ENCODE results near the gene SLC6A17. TPM values are rescaled to one million over a fixed set of nuclear protein-coding genes. Genes with fewer than 3 reads are reported as not detected.

The SLC6A17 gene
- total RNA-seq, 1 donor from 2014 or later = not detected

DNA sequence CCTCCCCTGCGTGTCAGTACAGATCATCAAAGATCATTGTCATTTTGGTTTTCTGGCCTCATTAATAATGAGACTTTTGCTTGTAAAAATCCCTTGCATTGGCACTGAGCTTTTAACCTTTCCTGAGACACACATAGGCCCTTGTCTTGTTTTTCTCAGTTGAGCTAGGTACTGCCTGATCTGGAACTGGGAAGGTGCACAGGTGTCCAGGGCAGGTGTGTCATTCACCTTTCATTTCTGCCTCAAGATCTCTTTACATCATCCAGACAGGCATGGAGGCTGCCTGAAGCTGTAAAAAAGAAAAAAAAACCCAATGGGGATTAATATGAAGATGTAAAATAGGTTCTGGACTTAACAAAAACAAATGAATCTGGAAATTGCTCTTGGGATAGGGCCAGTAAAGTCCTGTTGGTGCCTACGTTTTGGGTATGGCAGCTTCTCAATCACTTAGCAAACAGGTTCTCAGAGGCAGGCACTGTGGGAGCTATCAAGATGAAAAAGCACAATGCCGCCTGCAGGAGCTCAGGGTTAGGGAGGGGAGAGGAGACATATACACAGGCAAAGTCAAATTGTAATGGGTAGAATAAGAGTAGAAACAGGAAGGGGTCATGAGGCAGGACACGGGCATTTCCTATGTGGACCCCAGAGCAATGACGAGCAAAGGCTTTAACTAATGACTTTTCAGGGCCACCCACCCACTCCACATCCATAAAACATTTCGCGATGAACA is 58.8 kb downstream of the SLC6A17 start:
- Histone ChIP-seq H3K36me3 (no peaks in the 10 kb centered on the region), H3K4me1 (peaks cover 40% of the 10 kb centered on the region), H3K4me3 (peak overlapping the region; percentile 82), H3K9me3 (no peaks in the 10 kb centered on the region), H3K27ac (peak overlapping the region; percentile 87), H3K27me3 (ENCODE audit: low read depth) (peaks cover 11% of the 10 kb centered on the region)
- DNase-seq (no peak), ATAC-seq (no peak)
- TF ChIP-seq, protein P1, sequence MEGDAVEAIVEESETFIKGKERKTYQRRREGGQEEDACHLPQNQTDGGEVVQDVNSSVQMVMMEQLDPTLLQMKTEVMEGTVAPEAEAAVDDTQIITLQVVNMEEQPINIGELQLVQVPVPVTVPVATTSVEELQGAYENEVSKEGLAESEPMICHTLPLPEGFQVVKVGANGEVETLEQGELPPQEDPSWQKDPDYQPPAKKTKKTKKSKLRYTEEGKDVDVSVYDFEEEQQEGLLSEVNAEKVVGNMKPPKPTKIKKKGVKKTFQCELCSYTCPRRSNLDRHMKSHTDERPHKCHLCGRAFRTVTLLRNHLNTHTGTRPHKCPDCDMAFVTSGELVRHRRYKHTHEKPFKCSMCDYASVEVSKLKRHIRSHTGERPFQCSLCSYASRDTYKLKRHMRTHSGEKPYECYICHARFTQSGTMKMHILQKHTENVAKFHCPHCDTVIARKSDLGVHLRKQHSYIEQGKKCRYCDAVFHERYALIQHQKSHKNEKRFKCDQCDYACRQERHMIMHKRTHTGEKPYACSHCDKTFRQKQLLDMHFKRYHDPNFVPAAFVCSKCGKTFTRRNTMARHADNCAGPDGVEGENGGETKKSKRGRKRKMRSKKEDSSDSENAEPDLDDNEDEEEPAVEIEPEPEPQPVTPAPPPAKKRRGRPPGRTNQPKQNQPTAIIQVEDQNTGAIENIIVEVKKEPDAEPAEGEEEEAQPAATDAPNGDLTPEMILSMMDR (IDR thresholded peaks at IDR 0.05) = no peak
- intact Hi-C loops (cut with DNase I) = loop anchor here (5.0 kb wide), 1 partner anchor 103 kb away; no protein-coding TSS in a partner anchor

DNA sequence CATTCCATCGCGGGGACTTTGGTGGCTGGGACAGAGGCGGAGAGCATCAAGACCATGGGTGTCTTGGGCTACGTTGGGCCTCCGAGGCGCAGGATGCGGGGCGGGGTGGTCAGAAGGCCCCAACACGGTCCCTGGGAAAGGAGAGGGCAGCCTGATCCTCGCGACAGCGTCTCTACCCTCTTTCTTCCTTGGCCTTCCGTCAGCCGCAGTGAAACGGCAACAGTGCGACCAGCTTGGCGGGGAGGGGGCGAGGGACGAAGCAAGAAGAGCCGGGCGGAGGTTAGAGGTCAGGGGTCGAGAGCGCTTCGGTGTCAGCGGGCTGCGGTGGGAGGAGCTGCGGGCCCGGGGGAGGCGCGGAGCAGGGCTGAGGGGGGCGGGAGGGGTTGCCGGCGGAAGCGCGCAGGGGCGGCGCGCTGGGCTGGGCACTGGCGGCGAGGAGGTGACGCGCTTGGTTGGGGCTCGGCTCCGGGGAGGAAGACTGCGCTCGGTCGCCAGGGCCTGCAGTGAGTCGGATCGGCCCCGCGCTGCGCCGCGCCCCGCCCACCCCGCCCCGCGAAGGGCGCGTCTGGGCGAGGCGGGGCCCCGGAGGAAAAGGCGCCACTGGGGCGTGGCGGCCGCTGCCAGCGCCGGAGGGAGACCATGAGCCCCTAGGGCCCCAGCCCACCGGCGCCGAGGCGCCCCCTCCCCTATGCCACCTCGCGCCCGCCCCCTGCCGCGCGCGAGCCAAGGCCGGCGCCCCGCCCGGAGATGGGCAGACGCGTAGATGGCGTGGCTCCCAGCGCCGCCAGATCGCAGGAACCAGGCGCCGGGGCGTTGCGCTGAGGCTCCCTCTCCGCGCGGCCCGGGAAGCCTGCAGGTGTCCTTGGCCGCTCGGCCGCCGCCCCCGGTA is 59.7 kb downstream of the SLC6A17 start, which contains the start of gene KCNC4:
Gene KCNC4 (plus strand): TSS at position 600 of the 889 bp plus-strand sequence. CDS start 1,186 bp downstream, outside the sequence.
- Histone ChIP-seq H3K36me3 (no peaks in the 10 kb centered on the region), H3K4me1 (peaks cover 40% of the 10 kb centered on the region), H3K27me3 (ENCODE audit: low read depth) (peaks cover 11% of the 10 kb centered on the region), H3K9me3 (no peaks in the 10 kb centered on the region), H3K4me3 (peak within 1 kb of the TSS; percentile 82), H3K27ac (peak within 1 kb of the TSS; percentile 87)
- peak; percentile 93 to 94 for ATAC-seq
- DNase-seq = peak; percentile 94
- intact Hi-C loops (cut with DNase I) = loop anchor here (5.0 kb wide), 1 partner anchor 102 kb away; no protein-coding TSS in a partner anchor
- TF ChIP-seq, protein P1 (IDR thresholded peaks at IDR 0.05) = no peak

DNA sequence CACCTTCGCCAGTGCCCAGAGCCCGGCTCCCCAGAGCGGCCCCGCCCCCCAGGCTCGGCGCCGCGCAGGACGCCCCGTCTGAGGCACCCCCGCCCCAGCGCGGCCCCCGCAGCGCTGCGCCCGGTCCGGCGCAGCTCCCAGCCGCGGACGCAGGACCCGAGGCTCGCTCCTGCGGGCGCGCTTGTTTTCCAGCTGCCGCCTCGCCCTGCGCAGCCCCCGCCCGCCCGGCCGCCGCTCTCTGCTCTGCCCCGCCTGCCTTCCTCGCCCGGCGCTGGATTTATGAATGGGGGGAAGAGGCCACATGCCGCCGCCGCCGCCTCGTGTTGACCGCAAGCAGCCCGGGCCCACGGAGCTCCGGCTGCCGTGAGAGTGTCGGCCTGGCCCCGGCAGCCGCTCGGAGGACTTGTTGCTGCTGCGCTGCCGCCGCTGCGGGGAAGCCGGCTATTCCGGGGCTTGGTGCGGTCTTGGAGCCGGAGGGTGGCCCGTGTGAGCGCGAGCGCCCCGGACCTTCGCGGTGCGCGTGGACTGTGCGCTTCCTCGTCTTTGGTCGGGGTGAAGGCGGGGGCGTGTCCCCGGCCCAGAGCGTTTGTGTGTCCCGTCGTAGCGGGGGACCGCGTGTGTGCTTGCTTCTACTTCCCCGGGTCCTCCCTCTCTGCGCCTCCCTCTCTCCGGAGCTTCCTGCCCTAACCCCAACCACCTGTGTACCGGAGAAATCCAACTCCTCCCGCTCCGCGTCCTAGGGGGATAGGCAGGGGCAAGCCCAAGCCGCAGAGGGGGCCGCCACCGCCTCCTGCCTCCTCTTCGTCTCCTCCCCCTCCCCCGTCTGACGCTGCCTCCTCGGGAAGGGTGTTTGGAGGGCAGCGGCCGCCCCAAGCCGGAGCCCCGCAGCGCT is 60.6 kb downstream of the SLC6A17 start:
- H3K36me3 ChIP-seq = no peaks in the 10 kb centered on the region
- H3K4me1 ChIP-seq = peaks cover 45% of the 10 kb centered on the region
- peak; percentile 40 to 49 for ATAC-seq
- peak overlapping the region; percentile 87 for H3K27ac ChIP-seq
- TF ChIP-seq, protein P1 (IDR thresholded peaks at IDR 0.05) = no peak
- H3K9me3 ChIP-seq = no peaks in the 10 kb centered on the region
- peak overlapping the region; percentile 82 for H3K4me3 ChIP-seq
- intact Hi-C loops (cut with DNase I) = no loop called here
- H3K27me3 ChIP-seq (ENCODE audit: low read depth) = peaks cover 11% of the 10 kb centered on the region
- DNase-seq = peak; percentile 79

DNA sequence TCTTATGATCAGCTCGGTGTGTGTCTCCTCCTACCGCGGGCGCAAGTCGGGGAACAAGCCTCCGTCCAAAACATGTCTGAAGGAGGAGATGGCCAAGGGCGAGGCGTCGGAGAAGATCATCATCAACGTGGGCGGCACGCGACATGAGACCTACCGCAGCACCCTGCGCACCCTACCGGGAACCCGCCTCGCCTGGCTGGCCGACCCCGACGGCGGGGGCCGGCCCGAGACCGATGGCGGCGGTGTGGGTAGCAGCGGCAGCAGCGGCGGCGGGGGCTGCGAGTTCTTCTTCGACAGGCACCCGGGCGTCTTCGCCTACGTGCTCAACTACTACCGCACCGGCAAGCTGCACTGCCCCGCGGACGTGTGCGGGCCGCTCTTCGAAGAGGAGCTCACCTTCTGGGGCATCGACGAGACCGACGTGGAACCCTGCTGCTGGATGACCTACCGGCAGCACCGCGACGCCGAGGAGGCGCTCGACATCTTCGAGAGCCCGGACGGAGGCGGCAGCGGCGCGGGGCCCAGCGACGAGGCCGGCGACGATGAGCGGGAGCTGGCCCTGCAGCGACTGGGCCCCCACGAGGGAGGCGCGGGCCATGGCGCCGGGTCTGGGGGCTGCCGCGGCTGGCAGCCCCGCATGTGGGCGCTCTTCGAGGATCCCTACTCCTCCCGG is 61.3 kb downstream of the SLC6A17 start:
- peaks cover 45% of the 10 kb centered on the region for H3K4me1 ChIP-seq
- DNase-seq (peak; percentile 58), ATAC-seq (no peak)

More for the DNA sequence above, 61.3 kb downstream of the SLC6A17 start:
- intact Hi-C loops (cut with DNase I) = no loop called here
- peak overlapping the region; percentile 82 for H3K4me3 ChIP-seq
- H3K27ac ChIP-seq = peak overlapping the region; percentile 87
- H3K9me3 ChIP-seq = no peaks in the 10 kb centered on the region
- TF ChIP-seq, protein P1 (IDR thresholded peaks at IDR 0.05) = no peak
- no peaks in the 10 kb centered on the region for H3K36me3 ChIP-seq
- H3K27me3 ChIP-seq (ENCODE audit: low read depth) = peaks cover 11% of the 10 kb centered on the region
